A172 (cell line): ENCODE measurements around the gene CATSPER3. TPM values are rescaled to one million over a fixed set of nuclear protein-coding genes. Genes with fewer than 3 reads are reported as not detected.
"Not testable (repeated sequence)": the region's sequence is repeated elsewhere in the genome, so short reads cannot be mapped to it uniquely, and the experiment has no call there.

Experiments
- DNase-seq: peaks from one replicate; pipeline ENCODE4 v3.0.0-alpha.2; 2015; ENCODE audit warnings: low spot score
- total RNA-seq: library from RNA; depleted of rRNA; stranded (reverse); fragments of >200 nt; shearing (Covaris generic); gene quantifications from 2 replicates; pipeline ENCODE4 v1.2.3, GENCODE V29; 2014

Gene CATSPER3
- total RNA-seq, 1 experiment from 2014 or later = not detected

- no peak for DNase-seq
These were observed 7.5 kb downstream of the CATSPER3 start for GRCh38 chr5:134975078-134975715.

GRCh38 chr5:134975843-134976242, 8.1 kb downstream of the CATSPER3 start:
- no peak for DNase-seq

DNA sequence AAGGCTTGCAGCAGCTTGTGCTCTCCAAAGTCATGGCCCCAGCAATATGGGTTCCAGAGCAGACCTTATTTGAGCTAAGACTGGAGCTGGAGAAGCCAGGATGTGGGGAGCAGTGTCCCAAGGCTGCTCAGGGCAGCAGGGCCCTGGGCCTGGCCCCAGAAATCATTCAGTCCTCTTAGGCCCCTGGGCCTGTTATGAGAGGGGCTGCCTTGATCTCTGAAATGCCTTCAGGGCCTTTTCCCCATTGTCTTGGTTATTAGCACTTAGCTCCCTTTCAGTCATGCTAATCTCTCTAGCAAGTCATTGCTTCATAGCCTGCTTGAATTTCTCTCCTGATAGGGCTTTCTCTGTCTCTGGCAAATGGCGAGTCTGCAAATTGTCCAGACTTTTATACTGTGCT, 9.1 kb downstream of the CATSPER3 start:
- no peak for DNase-seq

- no peak for DNase-seq
These were observed 11.7 kb downstream of the CATSPER3 start for GRCh38 chr5:134979416-134979815.

GRCh38 chr5:134982230-134982629, 14.5 kb downstream of the CATSPER3 start:
- DNase-seq = no peak

GRCh38 chr5:134989266-134989830, 21.6 kb downstream of the CATSPER3 start:
- DNase-seq = no peak

DNA sequence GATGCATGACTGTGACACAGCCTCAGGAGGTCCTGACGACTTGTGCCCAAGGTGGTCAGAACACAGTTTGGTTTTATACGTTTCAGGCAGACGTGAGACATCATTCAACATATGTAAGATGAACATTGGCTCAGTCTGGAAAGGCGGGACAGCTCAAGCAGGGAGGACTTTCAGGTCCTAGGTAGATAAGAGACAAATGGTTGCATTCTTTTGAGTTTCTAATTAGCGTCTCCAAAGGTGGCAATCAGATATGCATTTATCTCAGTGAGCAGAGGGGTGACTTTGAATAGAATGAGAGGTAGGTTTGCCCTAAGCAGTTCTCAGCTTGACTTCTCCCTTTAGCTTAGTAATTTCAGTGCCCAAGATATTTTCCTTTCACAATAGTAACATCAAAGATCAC, 22.5 kb downstream of the CATSPER3 start:
- not testable (repeated sequence) for DNase-seq

DNA sequence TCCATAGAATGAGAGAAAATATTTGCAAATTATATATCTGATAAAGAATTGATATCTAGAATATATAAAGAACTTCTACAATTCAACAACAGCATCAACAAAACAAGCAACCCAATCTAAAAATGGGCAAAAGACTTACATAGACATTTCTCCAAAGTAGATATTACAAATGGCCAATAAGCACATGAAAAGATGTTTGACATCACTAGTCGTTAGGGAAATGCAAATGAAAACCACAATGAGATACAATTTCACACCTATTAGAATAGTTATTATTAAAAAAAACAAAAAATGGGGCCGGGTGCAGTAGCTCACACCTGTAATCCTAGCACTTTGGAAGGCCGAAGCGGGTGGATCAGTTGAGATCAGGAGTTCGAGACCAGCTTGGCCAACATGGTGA, 24.4 kb downstream of the CATSPER3 start:
- no peak for DNase-seq

GRCh38 chr5:134993161-134993560, 25.5 kb downstream of the CATSPER3 start:
- no peak for DNase-seq

- no peak for DNase-seq
These were observed 27.0 kb downstream of the CATSPER3 start for GRCh38 chr5:134994560-134995156.

- DNase-seq = no peak
These were observed 28.2 kb downstream of the CATSPER3 start for GRCh38 chr5:134995850-134996402.

GRCh38 chr5:134997015-134997414, 29.3 kb downstream of the CATSPER3 start:
- no peak for DNase-seq

- DNase-seq = not testable (repeated sequence)
These were observed 30.4 kb downstream of the CATSPER3 start for GRCh38 chr5:134998068-134998467.

- DNase-seq = no peak
These were observed 36.7 kb downstream of the CATSPER3 start for GRCh38 chr5:135004376-135004775.

DNA sequence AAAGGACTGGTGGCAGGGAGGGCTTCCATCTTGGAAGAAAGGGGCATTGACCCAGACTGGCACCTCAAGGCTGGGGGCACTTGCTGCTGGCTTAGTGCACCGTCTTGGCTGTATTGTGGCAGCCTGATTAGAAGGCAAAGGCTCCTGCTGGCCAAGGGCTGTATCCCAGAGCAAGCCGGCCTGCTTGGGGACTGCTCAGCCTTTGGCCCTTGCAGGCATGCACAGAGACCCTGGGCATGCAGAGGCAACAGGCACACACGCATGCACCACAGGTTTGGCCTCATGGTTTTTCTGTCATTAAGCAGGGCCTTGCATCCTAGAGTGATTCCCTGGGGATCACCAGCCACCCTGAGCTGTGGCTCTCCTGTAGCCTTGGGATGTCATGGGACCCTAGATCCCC, 37.4 kb downstream of the CATSPER3 start:
- no peak for DNase-seq

DNA sequence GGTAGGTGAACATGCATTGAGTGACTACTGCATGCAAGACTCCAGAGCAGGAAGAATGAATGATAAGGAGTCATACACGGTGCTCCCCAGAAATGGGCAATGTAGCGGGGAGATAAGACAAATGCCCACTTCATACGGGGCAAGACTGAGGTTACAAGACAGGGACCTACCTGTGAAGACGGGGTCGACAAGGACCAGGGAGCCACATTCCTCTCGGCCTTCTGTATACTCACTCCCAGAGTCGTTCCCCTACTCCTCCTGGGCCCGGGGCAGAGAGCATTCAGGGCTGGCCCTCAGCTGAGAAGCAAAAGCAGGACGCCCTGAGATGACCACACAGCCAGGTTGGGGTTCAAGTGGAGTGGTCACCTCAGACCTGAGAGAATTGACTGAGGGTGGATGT, 39.6 kb downstream of the CATSPER3 start:
- DNase-seq = no peak

DNA sequence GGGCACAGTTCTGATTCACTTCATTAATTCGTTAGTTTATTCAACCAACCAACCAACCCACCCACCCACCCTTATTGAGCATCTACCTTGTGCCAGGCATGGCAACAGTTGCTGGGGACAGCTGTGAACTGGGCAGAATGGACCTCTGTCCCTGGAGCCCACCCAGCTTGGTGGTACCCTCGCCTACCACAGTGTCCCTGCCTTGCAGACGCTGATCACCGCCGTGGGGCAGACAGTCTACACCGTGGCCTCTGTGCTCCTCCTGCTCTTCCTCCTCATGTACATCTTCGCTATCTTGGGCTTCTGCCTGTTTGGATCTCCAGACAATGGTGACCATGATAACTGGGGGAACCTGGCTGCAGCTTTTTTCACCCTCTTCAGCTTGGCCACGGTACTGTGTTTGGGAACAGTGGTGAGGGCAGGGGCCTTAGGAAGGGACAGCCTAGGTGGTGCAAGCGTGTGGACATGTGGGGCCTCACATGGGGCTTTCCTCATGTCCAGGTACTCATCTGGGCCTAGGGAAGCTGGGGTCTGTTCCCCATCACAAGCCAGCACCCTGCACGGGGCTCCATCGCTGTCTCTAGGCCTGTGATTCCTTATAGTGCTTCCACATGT, 40.1 kb downstream of the CATSPER3 start:
- DNase-seq = no peak

- no peak for DNase-seq
These were observed 40.8 kb downstream of the CATSPER3 start for GRCh38 chr5:135008556-135008955.

DNA sequence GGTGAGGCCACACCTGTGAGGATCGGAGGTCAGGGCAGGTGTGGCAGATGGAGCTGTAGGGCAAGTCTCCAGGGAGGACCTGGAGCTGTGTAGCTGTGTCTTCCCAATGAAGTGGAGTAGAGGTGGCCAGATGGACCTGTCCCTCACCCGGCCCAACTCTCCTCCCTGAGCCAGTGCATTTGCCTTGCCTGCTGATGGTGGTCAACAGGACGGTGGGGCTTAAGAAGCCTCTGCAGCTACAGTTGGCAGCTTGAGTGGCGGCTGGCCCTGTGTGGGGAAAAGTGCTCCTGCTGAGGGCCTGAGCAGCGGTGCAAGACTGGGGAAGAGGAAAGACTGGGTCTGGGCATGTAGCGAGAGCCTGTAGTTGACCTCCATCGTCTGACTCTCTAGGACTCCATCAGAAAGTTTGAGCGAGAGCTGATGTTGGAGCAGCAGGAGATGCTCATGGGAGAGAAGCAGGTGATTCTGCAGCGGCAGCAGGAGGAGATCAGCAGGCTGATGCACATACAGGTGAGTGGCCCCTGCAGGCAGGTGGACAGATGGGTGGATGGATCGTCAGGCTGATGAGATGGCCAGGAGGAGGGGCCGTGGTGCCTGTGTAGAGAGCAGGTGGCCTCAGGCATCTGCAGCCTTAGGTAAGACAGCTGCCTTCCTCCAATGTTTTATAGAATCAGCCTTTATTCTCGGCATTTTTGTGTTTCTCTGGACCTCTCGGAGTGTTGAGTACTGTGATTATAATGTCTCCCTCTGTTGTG, 41.5 kb downstream of the CATSPER3 start:
- no peak for DNase-seq

- no peak for DNase-seq
These were observed 42.2 kb downstream of the CATSPER3 start for GRCh38 chr5:135009736-135010501.
